DMS153 (cell line): ENCODE data around the gene ZNF429.
A peak's percentile ranks its signal among the peaks of the same experiment; 100 is the strongest.
"Not testable (repeated sequence)": the region's sequence is repeated elsewhere in the genome, so short reads cannot be mapped to it uniquely, and the experiment has no call there.

ENCODE experiments used
- DNase-seq: peaks from one replicate; lab custom pipeline; 2025; lab: John Stamatoyannopoulos, UW

Gene ZNF429

GRCh38 chr19:21505459-21506451 lies at the start of gene ZNF429:
ZNF429 (plus strand) TSS chr19:21505602; CDS start chr19:21505772, 170 bp downstream.
- peak; percentile 84 for DNase-seq

- DNase-seq = no peak
Observed at GRCh38 chr19:21460686-21461085, 44.7 kb upstream of the ZNF429 start.

GRCh38 chr19:21462540-21462939 lies 42.9 kb upstream of the ZNF429 start:
- DNase-seq = no peak

GRCh38 chr19:21463449-21464105 lies 41.8 kb upstream of the ZNF429 start:
- DNase-seq = no peak

GRCh38 chr19:21466627-21467026 lies 38.8 kb upstream of the ZNF429 start:
- no peak for DNase-seq

- no peak for DNase-seq
Observed at GRCh38 chr19:21468791-21469190, 36.6 kb upstream of the ZNF429 start.

GRCh38 chr19:21472507-21472906 lies 32.9 kb upstream of the ZNF429 start:
- no peak for DNase-seq

- DNase-seq = no peak
Observed at GRCh38 chr19:21474671-21475181, 30.7 kb upstream of the ZNF429 start.

- DNase-seq = not testable (repeated sequence)
Observed at GRCh38 chr19:21482361-21482760, 23.0 kb upstream of the ZNF429 start.

GRCh38 chr19:21482863-21483276 lies 22.5 kb upstream of the ZNF429 start:
- DNase-seq = no peak

- no peak for DNase-seq
Observed at GRCh38 chr19:21483589-21484170, 21.7 kb upstream of the ZNF429 start.

GRCh38 chr19:21484631-21485030 lies 20.8 kb upstream of the ZNF429 start:
- DNase-seq = no peak

- no peak for DNase-seq
Observed at GRCh38 chr19:21485926-21486325, 19.5 kb upstream of the ZNF429 start.

GRCh38 chr19:21487969-21488368 lies 17.4 kb upstream of the ZNF429 start:
- no peak for DNase-seq

- no peak for DNase-seq
Observed at GRCh38 chr19:21491146-21491545, 14.3 kb upstream of the ZNF429 start.

- no peak for DNase-seq
Observed at GRCh38 chr19:21492947-21493906, 12.2 kb upstream of the ZNF429 start.

- DNase-seq = no peak
Observed at GRCh38 chr19:21496876-21497275, 8.5 kb upstream of the ZNF429 start.

- DNase-seq = no peak
Observed at GRCh38 chr19:21498651-21499050, 6.8 kb upstream of the ZNF429 start.

- DNase-seq = no peak
Observed at GRCh38 chr19:21508198-21508597, 2.8 kb downstream of the ZNF429 start.

- not testable (repeated sequence) for DNase-seq
Observed at GRCh38 chr19:21511058-21511457, 5.7 kb downstream of the ZNF429 start.

GRCh38 chr19:21512609-21513008 lies 7.2 kb downstream of the ZNF429 start:
- not testable (repeated sequence) for DNase-seq
